CD14-positive monocyte (primary cell): ENCODE results near the gene EFNA1. TPM values are rescaled to one million over a fixed set of nuclear protein-coding genes. Genes with fewer than 3 reads are reported as not detected.

Experiments used
- DNase-seq, 3 donors: peaks; one replicate each; pipeline ENCODE4 v3.0.0-alpha.2; 2011 to 2022
- H2AFZ ChIP-seq: 2 replicates; pipeline ENCODE4 v1.6.0; 2012; ENCODE audit warnings: mild to moderate bottlenecking, low read depth, low read length, inconsistent platforms; ENCODE audit not compliant: insufficient read depth, poor library complexity, severe bottlenecking
- H3K27ac ChIP-seq, 2 donors: 1 replicate in 1 of 2; 2 replicates in 1 of 2; pipeline ENCODE4 v1.5.1; 2012 to 2013; ENCODE audit warnings: low read length in 2 of 2, control low read depth in 1 of 2, inconsistent platforms in 1 of 2, low read depth in 1 of 2, mild to moderate bottlenecking in 1 of 2
- H3K27me3 ChIP-seq, 2 donors: one replicate each; pipeline versions ENCODE4 v1.6.0 to v1.6.1; 2011 to 2013; ENCODE audit warnings: low read length in 2 of 2; ENCODE audit not compliant: control insufficient read depth in 2 of 2, insufficient read depth in 2 of 2
- H3K36me3 ChIP-seq, 2 donors: replicated peaks in 1 of 2; 1 replicate in 1 of 2; 2 replicates in 1 of 2; pipeline versions ENCODE4 v1.5.1 to v1.6.1; 2012 to 2013; ENCODE audit warnings: low read length in 2 of 2, control low read depth in 1 of 2, inconsistent platforms in 1 of 2, mild to moderate bottlenecking in 1 of 2; ENCODE audit not compliant: insufficient read depth in 2 of 2, control insufficient read depth in 1 of 2
- H3K4me1 ChIP-seq, 2 donors: 1 replicate in 1 of 2; 2 replicates in 1 of 2; pipeline versions ENCODE4 v1.5.1 to v1.6.1; 2012 to 2013; ENCODE audit warnings: low read length in 2 of 2, control low read depth in 1 of 2, inconsistent platforms in 1 of 2, mild to moderate bottlenecking in 1 of 2, moderate library complexity in 1 of 2; ENCODE audit not compliant: insufficient read depth in 2 of 2, control insufficient read depth in 1 of 2
- H3K4me2 ChIP-seq: replicated peaks from 2 replicates; pipeline ENCODE3; 2012; ENCODE audit warnings: low read length, moderate library complexity, mild to moderate bottlenecking; ENCODE audit not compliant: poor library complexity, severe bottlenecking; ENCODE audit errors: extremely low read depth
- H3K4me3 ChIP-seq, 3 experiments: fragments of 200-600 bp in 1 of 3; sonication (generic) in 1 of 3; replicated peaks in 1 of 3; 1 replicate in 2 of 3; 2 replicates in 1 of 3; pipeline ENCODE4 v1.5.1; 2011 to 2013; ENCODE audit warnings: low read length in 3 of 3, mild to moderate bottlenecking in 3 of 3, control low read depth in 2 of 3, low read depth in 2 of 3, inconsistent platforms in 1 of 3, moderate library complexity in 1 of 3
- H3K79me2 ChIP-seq: 2 replicates; pipeline ENCODE4 v1.6.0; 2012; ENCODE audit warnings: mild to moderate bottlenecking, control low read depth, inconsistent platforms, low read length, moderate library complexity; ENCODE audit not compliant: insufficient read depth
- H3K9ac ChIP-seq: 2 replicates; pipeline ENCODE4 v1.6.0; 2017; ENCODE audit warnings: low read length, mild to moderate bottlenecking; ENCODE audit not compliant: insufficient read depth, poor library complexity, severe bottlenecking
- H3K9me3 ChIP-seq, 2 donors: replicated peaks in 1 of 2; 1 replicate in 1 of 2; 2 replicates in 1 of 2; pipeline versions ENCODE4 v1.5.1 to v1.6.1; 2012 to 2013; ENCODE audit warnings: low read length in 2 of 2, control low read depth in 1 of 2; ENCODE audit not compliant: control insufficient read depth in 1 of 2, insufficient read depth in 1 of 2
- H4K20me1 ChIP-seq: 2 replicates; pipeline ENCODE4 v1.6.0; 2012; ENCODE audit warnings: mild to moderate bottlenecking, low read length, control low read depth, moderate library complexity; ENCODE audit not compliant: insufficient read depth
- H3K27ac Mint-ChIP-seq, 7 donors: one replicate each; pipeline ENCODE4 v1.8.0; 2020; ENCODE audit warnings: mild to moderate bottlenecking in 7 of 7, mixed read lengths in 7 of 7, moderate library complexity in 6 of 7, inconsistent platforms in 2 of 7
- H3K27me3 Mint-ChIP-seq, 3 donors: one replicate each; pipeline ENCODE4 v1.8.0; 2021 to 2022; ENCODE audit warnings: low read depth in 3 of 3, mild to moderate bottlenecking in 3 of 3, mixed read lengths in 3 of 3, moderate library complexity in 3 of 3, inconsistent platforms in 1 of 3
- H3K36me3 Mint-ChIP-seq, 2 donors: one replicate each; pipeline ENCODE4 v1.8.0; 2020; ENCODE audit warnings: mixed read lengths in 2 of 2, inconsistent platforms in 1 of 2, mild to moderate bottlenecking in 1 of 2
- H3K4me1 Mint-ChIP-seq: one replicate; pipeline ENCODE4 v1.8.0; 2020; ENCODE audit warnings: mild to moderate bottlenecking, mixed read lengths
- H3K4me3 Mint-ChIP-seq, 2 donors: one replicate each; pipeline ENCODE4 v1.8.0; 2020; ENCODE audit warnings: mild to moderate bottlenecking in 2 of 2, mixed read lengths in 2 of 2, moderate library complexity in 1 of 2
- H3K9me3 Mint-ChIP-seq, 7 donors: one replicate each; pipeline ENCODE4 v1.8.0; 2020 to 2022; ENCODE audit warnings: mixed read lengths in 7 of 7, mild to moderate bottlenecking in 6 of 7, moderate library complexity in 6 of 7, inconsistent platforms in 2 of 7
- CTCF ChIP-seq: fragments of 200-600 bp; IDR thresholded peaks from one replicate; pipeline ENCODE4 v1.8.0; 2022; ENCODE audit warnings: antibody characterized with exemption, mild to moderate bottlenecking
- WGBS: methylation state at CpG from one replicate; pipeline ENCODE4 v1.1.5; 2013; ENCODE audit warnings: missing lambda C conversion rate; ENCODE audit not compliant: insufficient coverage; 5-methylcytosine and 5-hydroxymethylcytosine counted together
- intact Hi-C, 2 donors: fragments of 100-400 bp; cut with micrococcal nuclease; formaldehyde crosslinking; loops; one replicate each; pipeline versions ENCODE4 v1.15.0 to v1.15.1; 2023
- polyA plus RNA-seq, 3 donors: library from polyadenylated mRNA; depleted of rRNA in 1 of 3; unstranded in 2 of 3; stranded (reverse) in 1 of 3; fragments of 300-500 nt in 2 of 3; fragments of >200 nt in 1 of 3; fragmentation: Illumina TruSeq in 2 of 3; gene quantifications; 1 replicate in 2 of 3; 2 replicates in 1 of 3; pipeline ENCODE4 v1.2.3, GENCODE V29; 2012 to 2021

The EFNA1 gene
- polyA plus RNA-seq, 3 donors = 1.2 TPM; not detected in 2

GRCh38 chr1:155106862-155107261 lies 20.8 kb upstream of the EFNA1 start:
- no peaks in the 10 kb centered on the region for H3K36me3 Mint-ChIP-seq
- Histone ChIP-seq H3K27ac (no peak overlapping the region), H3K36me3 (no peaks in the 10 kb centered on the region), H3K4me1 (peaks cover 19% of the 10 kb centered on the region in 2 donors), H4K20me1 (no peaks in the 10 kb centered on the region), H2AFZ (no peak overlapping the region), H3K9ac (no peak overlapping the region), H3K27me3 (no peaks in the 10 kb centered on the region), H3K4me2 (no peak overlapping the region), H3K9me3 (no peaks in the 10 kb centered on the region), H3K79me2 (no peaks in the 10 kb centered on the region), H3K4me3 (no peak overlapping the region)
- peaks cover 31% of the 10 kb centered on the region for H3K4me1 Mint-ChIP-seq
- peaks cover 0 to 2% (median 0%) of the 10 kb centered on the region in 7 donors for H3K9me3 Mint-ChIP-seq
- intact Hi-C loops = no loop called here
- WGBS = 50% methylated on average over 2 of the region's 6 CpGs
- H3K27me3 Mint-ChIP-seq = peaks cover 0 to 5% (median 5%) of the 10 kb centered on the region in 3 donors
- H3K27ac Mint-ChIP-seq = peak overlapping the region in 1 of 7 donors; percentile 53
- no peak for TF ChIP-seq CTCF
- DNase-seq = no peak
- no peak overlapping the region for H3K4me3 Mint-ChIP-seq

- Histone ChIP-seq H3K4me1 (peaks cover 12% of the 10 kb centered on the region in 2 donors), H3K4me3 (no peak overlapping the region), H3K36me3 (no peaks in the 10 kb centered on the region), H3K9ac (no peak overlapping the region), H3K79me2 (no peaks in the 10 kb centered on the region), H3K9me3 (no peaks in the 10 kb centered on the region), H4K20me1 (no peaks in the 10 kb centered on the region), H3K27ac (no peak overlapping the region), H2AFZ (no peak overlapping the region), H3K27me3 (no peaks in the 10 kb centered on the region), H3K4me2 (no peak overlapping the region)
- no peak for DNase-seq
- peaks cover 0 to 5% (median 5%) of the 10 kb centered on the region in 3 donors for H3K27me3 Mint-ChIP-seq
- H3K4me1 Mint-ChIP-seq = peaks cover 24% of the 10 kb centered on the region
- H3K4me3 Mint-ChIP-seq = no peak overlapping the region
- intact Hi-C loops = no loop called here
- TF ChIP-seq CTCF = no peak
- no peaks in the 10 kb centered on the region for H3K9me3 Mint-ChIP-seq
- H3K36me3 Mint-ChIP-seq = no peaks in the 10 kb centered on the region
- peak overlapping the region in 1 of 7 donors; percentile 33 for H3K27ac Mint-ChIP-seq
- WGBS = 92% methylated on average over 8 of the region's 12 CpGs
These were observed 20.1 kb upstream of the EFNA1 start for GRCh38 chr1:155107309-155108264.
